Measurements from ENCODE around the gene COPA.

The COPA gene

DNA sequence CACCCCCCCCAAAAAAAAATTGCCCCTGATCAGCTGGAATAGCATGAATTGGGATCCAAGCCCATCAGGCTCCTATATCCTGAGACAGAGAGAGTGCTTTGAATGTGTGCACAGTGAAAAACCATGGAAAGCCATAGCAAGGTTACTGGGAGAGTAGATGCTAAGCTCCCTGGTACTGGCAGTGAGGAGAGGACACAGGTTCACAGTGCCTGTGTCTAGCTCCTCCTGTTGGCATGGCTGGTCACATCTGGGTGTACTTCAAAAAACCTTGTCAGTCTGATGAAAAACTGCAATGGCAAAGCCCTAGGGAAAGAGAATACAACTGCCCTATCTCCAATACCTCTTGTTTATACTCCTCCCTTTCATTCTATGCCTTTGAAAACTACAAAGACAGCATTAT is 12.9 kb downstream of the COPA start:
- Mint-ChIP-seq H3K9me3 (no peaks in the 10 kb centered on the region), H3K27me3 (no peaks in the 10 kb centered on the region), H3K4me3 (no peak overlapping the region), H3K27ac (no peak overlapping the region), H3K36me3 (peaks cover 63% of the 10 kb centered on the region), H3K4me1 (peaks cover 5% of the 10 kb centered on the region)
- CTCF ChIA-PET: interaction anchor here (4.0 kb wide), 1 partner anchor 38 kb away, joined by 19 read pairs; no protein-coding TSS in a partner anchor
- no peak for DNase-seq

DNA sequence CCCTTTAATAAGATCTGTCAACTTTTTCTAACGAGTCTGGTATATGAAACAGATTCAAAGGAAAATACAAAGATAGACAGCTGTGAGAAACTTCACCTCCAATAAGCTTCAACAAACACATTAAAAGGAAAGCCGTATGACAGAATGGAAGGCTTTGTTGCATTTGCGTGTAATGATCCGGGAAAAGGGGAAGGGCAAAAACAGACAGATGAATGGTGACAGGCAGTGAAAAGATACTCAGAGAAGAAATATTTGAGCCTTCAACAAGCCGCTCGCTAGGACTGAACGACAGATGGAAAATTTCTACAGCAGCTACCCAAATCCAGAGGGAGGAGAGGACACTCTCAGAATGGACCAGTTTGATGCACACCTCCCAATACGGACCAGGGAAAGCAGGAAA is 14.9 kb downstream of the COPA start:
- CTCF ChIA-PET: interaction anchor here (0.5 to 4.0 kb wide), 3 partner anchors 36 to 624 kb away, joined by 3 to 19 read pairs (median 3); no protein-coding TSS in a partner anchor
- no peak for DNase-seq
- Mint-ChIP-seq H3K4me3 (no peak overlapping the region), H3K27ac (no peak overlapping the region), H3K36me3 (peaks cover 60% of the 10 kb centered on the region), H3K4me1 (peaks cover 5% of the 10 kb centered on the region), H3K27me3 (no peaks in the 10 kb centered on the region), H3K9me3 (no peaks in the 10 kb centered on the region)

- peaks cover 63% of the 10 kb centered on the region for H3K36me3 Mint-ChIP-seq
- no peaks in the 10 kb centered on the region for H3K9me3 Mint-ChIP-seq
- H3K27ac Mint-ChIP-seq: no peak overlapping the region
- no peak overlapping the region for H3K4me3 Mint-ChIP-seq
- peaks cover 5% of the 10 kb centered on the region for H3K4me1 Mint-ChIP-seq
- CTCF ChIA-PET: interaction anchor here (4.0 kb wide), 1 partner anchor 35 kb away, joined by 19 read pairs; no protein-coding TSS in a partner anchor
- no peak for DNase-seq
- H3K27me3 Mint-ChIP-seq: no peaks in the 10 kb centered on the region
These were observed 16.6 kb downstream of the COPA start for GRCh38 chr1:160326418-160326817.

- DNase-seq: no peak
- Mint-ChIP-seq H3K4me1 (no peaks in the 10 kb centered on the region), H3K27ac (no peak overlapping the region), H3K9me3 (no peaks in the 10 kb centered on the region), H3K27me3 (no peaks in the 10 kb centered on the region), H3K36me3 (peaks cover 66% of the 10 kb centered on the region), H3K4me3 (no peak overlapping the region)
- CTCF ChIA-PET: interaction anchor here (1.2 kb wide), 1 partner anchor 246 kb away, joined by 5 read pairs; no protein-coding TSS in a partner anchor
These were observed 17.8 kb downstream of the COPA start for GRCh38 chr1:160325252-160325651.

- peaks cover 6% of the 10 kb centered on the region for H3K4me1 Mint-ChIP-seq
- no peaks in the 10 kb centered on the region for H3K27me3 Mint-ChIP-seq
- H3K9me3 Mint-ChIP-seq: no peaks in the 10 kb centered on the region
- CTCF ChIA-PET: interaction anchor here (1.5 kb wide), 1 partner anchor 54 kb away, joined by 4 read pairs; no protein-coding TSS in a partner anchor
- DNase-seq: no peak
- no peak overlapping the region for H3K27ac Mint-ChIP-seq
- peaks cover 67% of the 10 kb centered on the region for H3K36me3 Mint-ChIP-seq
- H3K4me3 Mint-ChIP-seq: no peak overlapping the region
These were observed 20.2 kb downstream of the COPA start for GRCh38 chr1:160322831-160323230.

- Mint-ChIP-seq H3K4me3 (no peak overlapping the region), H3K4me1 (peaks cover 8% of the 10 kb centered on the region), H3K36me3 (peaks cover 75% of the 10 kb centered on the region), H3K9me3 (peaks cover 6% of the 10 kb centered on the region), H3K27ac (no peak overlapping the region), H3K27me3 (no peaks in the 10 kb centered on the region)
- CTCF ChIA-PET: no interaction called here
- no peak for DNase-seq
These were observed 27.7 kb downstream of the COPA start for GRCh38 chr1:160315359-160315758.

- DNase-seq: no peak
- CTCF ChIA-PET: interaction anchor here (1.6 kb wide), 1 partner anchor 58 kb away, joined by 3 read pairs; no protein-coding TSS in a partner anchor
- H3K27ac Mint-ChIP-seq: no peak overlapping the region
- no peaks in the 10 kb centered on the region for H3K9me3 Mint-ChIP-seq
- no peak overlapping the region for H3K4me3 Mint-ChIP-seq
- peaks cover 67% of the 10 kb centered on the region for H3K36me3 Mint-ChIP-seq
- H3K4me1 Mint-ChIP-seq: no peaks in the 10 kb centered on the region
- H3K27me3 Mint-ChIP-seq: no peaks in the 10 kb centered on the region
These were observed 33.5 kb downstream of the COPA start for GRCh38 chr1:160309571-160309970.

DNA sequence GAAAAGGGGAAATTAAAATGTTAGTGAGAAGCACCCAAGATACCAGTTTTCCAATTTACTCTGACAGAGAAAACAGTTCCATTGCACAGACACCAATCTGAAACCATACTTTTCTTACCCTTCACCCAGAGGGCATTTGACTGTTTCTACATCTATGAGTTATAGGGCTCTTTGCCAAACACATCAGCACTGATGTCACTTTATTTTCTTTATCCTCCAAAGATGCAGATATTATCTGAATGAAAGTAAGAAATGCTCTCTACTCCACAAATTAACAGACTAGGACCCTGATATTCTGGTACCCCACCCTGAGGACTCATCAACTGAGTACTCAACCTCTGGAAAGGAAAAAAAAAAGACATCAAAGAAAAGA is 33.9 kb downstream of the COPA start:
- CTCF ChIA-PET: interaction anchor here (1.6 kb wide), 1 partner anchor 57 kb away, joined by 3 read pairs; no protein-coding TSS in a partner anchor
- Mint-ChIP-seq H3K27ac (no peak overlapping the region), H3K27me3 (no peaks in the 10 kb centered on the region), H3K9me3 (no peaks in the 10 kb centered on the region), H3K4me3 (no peak overlapping the region), H3K36me3 (peaks cover 67% of the 10 kb centered on the region), H3K4me1 (no peaks in the 10 kb centered on the region)
- no peak for DNase-seq

- CTCF ChIA-PET: interaction anchor here (0.9 to 1.6 kb wide), 2 partner anchors 17 to 57 kb away, joined by 3 to 6 read pairs; no protein-coding TSS in a partner anchor
- Mint-ChIP-seq H3K27ac (no peak overlapping the region), H3K4me1 (no peaks in the 10 kb centered on the region), H3K27me3 (no peaks in the 10 kb centered on the region), H3K36me3 (peaks cover 64% of the 10 kb centered on the region), H3K9me3 (no peaks in the 10 kb centered on the region), H3K4me3 (no peak overlapping the region)
- DNase-seq: no peak
These were observed 34.4 kb downstream of the COPA start for GRCh38 chr1:160308451-160309184.

- Mint-ChIP-seq H3K4me1 (no peaks in the 10 kb centered on the region), H3K27ac (no peak overlapping the region)
These were observed 35.8 kb downstream of the COPA start for GRCh38 chr1:160307118-160307791.

DNA sequence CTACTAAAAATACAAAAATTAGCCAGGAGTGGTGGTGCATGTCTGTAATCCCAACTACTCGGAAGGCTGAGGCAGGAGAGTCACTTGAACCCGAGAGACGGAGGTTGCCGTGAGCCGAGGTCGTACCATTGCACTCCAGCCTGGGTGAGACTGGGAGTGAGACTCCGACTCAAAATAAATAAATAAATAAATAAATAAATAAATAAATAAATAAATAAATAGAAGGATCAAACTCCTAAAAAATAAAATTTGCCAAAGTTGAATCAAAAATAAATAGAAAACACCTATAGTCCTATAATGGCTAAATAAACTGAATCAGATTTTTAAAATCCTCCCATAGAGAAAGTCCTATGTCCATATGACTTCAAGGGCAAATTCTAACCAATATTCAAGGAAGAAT is 42.9 kb downstream of the COPA start:
- H3K36me3 Mint-ChIP-seq: peaks cover 59% of the 10 kb centered on the region
- no peaks in the 10 kb centered on the region for H3K4me1 Mint-ChIP-seq
- CTCF ChIA-PET: interaction anchor here (0.8 kb wide), 1 partner anchor 8 kb away, joined by 3 read pairs; no protein-coding TSS in a partner anchor
- H3K27ac Mint-ChIP-seq: no peak overlapping the region
- H3K27me3 Mint-ChIP-seq: no peaks in the 10 kb centered on the region
- no peak for DNase-seq
- H3K9me3 Mint-ChIP-seq: no peaks in the 10 kb centered on the region
- H3K4me3 Mint-ChIP-seq: no peak overlapping the region

More at GRCh38 chr1:160307118-160307791, 35.8 kb downstream of the COPA start:
- peaks cover 62% of the 10 kb centered on the region for H3K36me3 Mint-ChIP-seq
- no peak overlapping the region for H3K4me3 Mint-ChIP-seq
- CTCF ChIA-PET: interaction anchor here (1.3 kb wide), 1 partner anchor 16 kb away, joined by 3 read pairs; no protein-coding TSS in a partner anchor
- H3K27me3 Mint-ChIP-seq: no peaks in the 10 kb centered on the region
- no peaks in the 10 kb centered on the region for H3K9me3 Mint-ChIP-seq
- DNase-seq: no peak

- Mint-ChIP-seq H3K4me1 (no peaks in the 10 kb centered on the region), H3K27ac (no peak overlapping the region), H3K36me3 (peaks cover 82% of the 10 kb centered on the region), H3K27me3 (no peaks in the 10 kb centered on the region), H3K4me3 (no peak overlapping the region), H3K9me3 (no peaks in the 10 kb centered on the region)
- CTCF ChIA-PET: interaction anchor here (1.1 kb wide), 1 partner anchor 39 kb away, joined by 3 read pairs; no protein-coding TSS in a partner anchor
- no peak for DNase-seq
These were observed 47.0 kb downstream of the COPA start for GRCh38 chr1:160296036-160296435.

- Mint-ChIP-seq H3K4me1 (no peaks in the 10 kb centered on the region), H3K27ac (no peak overlapping the region), H3K36me3 (peaks cover 81% of the 10 kb centered on the region), H3K4me3 (no peak overlapping the region), H3K9me3 (no peaks in the 10 kb centered on the region), H3K27me3 (no peaks in the 10 kb centered on the region)
- DNase-seq: no peak
- CTCF ChIA-PET: interaction anchor here (0.9 to 8.0 kb wide), 18 partner anchors 7 to 192 kb away, joined by 3 to 119 read pairs (median 6); partner anchors contain the start of genes CASQ1, DCAF8 and PEX19
These were observed 49.8 kb downstream of the COPA start for GRCh38 chr1:160293020-160293968.

Measured in activated naive CD4-positive, alpha-beta T cell treated with anti-CD3 and anti-CD28 coated beads, Interleukin-2, amount 10 ng/mL, durations not matched to agents 7 days and 5 days (primary cell).